Measurements from ENCODE around the gene CHM.
"Not testable (repeated sequence)": the region's sequence is repeated elsewhere in the genome, so short reads cannot be mapped to it uniquely, and the experiment has no call there.

CHM gene

GRCh38 chrX:85994797-85995196, 52.6 kb downstream of the CHM start:
- DNase-seq, result no peak

- no peak for DNase-seq
These were observed 53.1 kb downstream of the CHM start for GRCh38 chrX:85994228-85994627.

GRCh38 chrX:85993539-85994197, 53.7 kb downstream of the CHM start:
- DNase-seq, result no peak

- peak; percentile 8 for DNase-seq
These were observed 54.5 kb downstream of the CHM start for GRCh38 chrX:85992811-85993229.

- DNase-seq, result no peak
These were observed 59.0 kb downstream of the CHM start for GRCh38 chrX:85988353-85988752.

GRCh38 chrX:85980286-85980685, 67.1 kb downstream of the CHM start:
- no peak for DNase-seq

- DNase-seq, result no peak
These were observed 70.1 kb downstream of the CHM start for GRCh38 chrX:85977218-85977617.

GRCh38 chrX:85972351-85972750, 75.0 kb downstream of the CHM start:
- DNase-seq, result not testable (repeated sequence)

- no peak for DNase-seq
These were observed 82.6 kb downstream of the CHM start for GRCh38 chrX:85964744-85965143.

GRCh38 chrX:85963736-85964135, 83.6 kb downstream of the CHM start:
- no peak for DNase-seq

- DNase-seq, result no peak
These were observed 91.8 kb downstream of the CHM start for GRCh38 chrX:85955510-85955909.

- DNase-seq, result not testable (repeated sequence)
These were observed 102.6 kb downstream of the CHM start for GRCh38 chrX:85944751-85945150.

- DNase-seq, result no peak
These were observed 106.1 kb downstream of the CHM start for GRCh38 chrX:85941275-85941674.

- not testable (repeated sequence) for DNase-seq
These were observed 107.4 kb downstream of the CHM start for GRCh38 chrX:85939942-85940341.

- not testable (repeated sequence) for DNase-seq
These were observed 113.0 kb downstream of the CHM start for GRCh38 chrX:85934399-85934798.

GRCh38 chrX:85930099-85930498, 117.3 kb downstream of the CHM start:
- no peak for DNase-seq

- no peak for DNase-seq
These were observed 118.8 kb downstream of the CHM start for GRCh38 chrX:85928606-85929005.

- no peak for DNase-seq
These were observed 119.6 kb downstream of the CHM start for GRCh38 chrX:85927740-85928139.

GRCh38 chrX:85922821-85923220, 124.5 kb downstream of the CHM start:
- DNase-seq, result peak; percentile 1

GRCh38 chrX:85916656-85917280, 130.6 kb downstream of the CHM start:
- not testable (repeated sequence) for DNase-seq

GRCh38 chrX:85914431-85914830, 132.9 kb downstream of the CHM start:
- no peak for DNase-seq

- no peak for DNase-seq
These were observed 140.0 kb downstream of the CHM start for GRCh38 chrX:85907316-85907715.

GRCh38 chrX:85906399-85906798, 141.0 kb downstream of the CHM start:
- no peak for DNase-seq

GRCh38 chrX:85905851-85906250, 141.5 kb downstream of the CHM start:
- DNase-seq, result no peak
